Mucosa of descending colon (tissue), 3 donors: Measurements from ENCODE around the gene EDARADD. TPM values are rescaled to one million over a fixed set of nuclear protein-coding genes. Genes with fewer than 3 reads are reported as not detected.

Source experiments
- ATAC-seq: fragments of 200-7000 bp; cut with Tn5 transposase; one replicate; pipeline ENCODE4 v1.9.1; 2020; ENCODE audit warnings: mild to moderate bottlenecking, moderate library complexity
- DNase-seq, 3 donors: peaks; one replicate each; pipeline ENCODE4 v3.0.0-alpha.2; 2020
- H3K36me3 ChIP-seq: fragments of 200-600 bp; one replicate; pipeline ENCODE4 v1.8.0; 2021; ENCODE audit warnings: low read depth, mild to moderate bottlenecking
- H3K4me1 ChIP-seq: fragments of 200-600 bp; one replicate; pipeline ENCODE4 v1.8.0; 2021; ENCODE audit warnings: low read depth, mild to moderate bottlenecking
- H3K4me3 ChIP-seq: fragments of 200-600 bp; one replicate; pipeline ENCODE4 v1.8.0; 2021; ENCODE audit warnings: mild to moderate bottlenecking
- H3K9me3 ChIP-seq: fragments of 200-600 bp; one replicate; pipeline ENCODE4 v1.8.0; 2021; ENCODE audit warnings: mild to moderate bottlenecking
- intact Hi-C, 2 donors: fragments of 100-400 bp; cut with DNase I in 1 of 2; cut with micrococcal nuclease in 1 of 2; formaldehyde crosslinking; loops; one replicate each; pipeline versions ENCODE4 v1.11.0 to v1.11.1; 2022; cut with DNase I, micrococcal nuclease
- total RNA-seq, 3 donors: library from RNA; stranded (reverse); fragmentation: NEBNext Ultra II Directional in 2 of 3; extraction: Animal tissue kit (Norgen Biotek cat#: 25700) in 2 of 3; gene quantifications; one replicate each; pipeline versions ENCODE4 v1.2.1 to v1.2.4, GENCODE V29; 2021 to 2023
- TF ChIP-seq, protein P1 (sequence below): fragments of 200-600 bp; IDR thresholded peaks from one replicate; pipeline ENCODE4 v1.8.0; 2022; ENCODE audit warnings: antibody characterized with exemption, mild to moderate bottlenecking
- donor health status: DM: no; HTN: no; CAD: no; lungs with moderate emphysema.
- donor health status: DM: no; HTN: no; CAD: no.
- donor health status: DM: no; HTN: yes; CAD: no.

The EDARADD gene
- total RNA-seq, 3 donors from 2014 or later = 0.16 to 0.48 TPM; not detected in 1

GRCh38 chr1:236422517-236422876 is 28.4 kb downstream of the EDARADD start:
- no peaks in the 10 kb centered on the region for H3K36me3 ChIP-seq
- no peak for ATAC-seq
- H3K9me3 ChIP-seq = no peaks in the 10 kb centered on the region
- intact Hi-C loops = no loop called here
- H3K4me3 ChIP-seq = no peak overlapping the region
- H3K4me1 ChIP-seq = no peaks in the 10 kb centered on the region
- TF ChIP-seq, protein P1, sequence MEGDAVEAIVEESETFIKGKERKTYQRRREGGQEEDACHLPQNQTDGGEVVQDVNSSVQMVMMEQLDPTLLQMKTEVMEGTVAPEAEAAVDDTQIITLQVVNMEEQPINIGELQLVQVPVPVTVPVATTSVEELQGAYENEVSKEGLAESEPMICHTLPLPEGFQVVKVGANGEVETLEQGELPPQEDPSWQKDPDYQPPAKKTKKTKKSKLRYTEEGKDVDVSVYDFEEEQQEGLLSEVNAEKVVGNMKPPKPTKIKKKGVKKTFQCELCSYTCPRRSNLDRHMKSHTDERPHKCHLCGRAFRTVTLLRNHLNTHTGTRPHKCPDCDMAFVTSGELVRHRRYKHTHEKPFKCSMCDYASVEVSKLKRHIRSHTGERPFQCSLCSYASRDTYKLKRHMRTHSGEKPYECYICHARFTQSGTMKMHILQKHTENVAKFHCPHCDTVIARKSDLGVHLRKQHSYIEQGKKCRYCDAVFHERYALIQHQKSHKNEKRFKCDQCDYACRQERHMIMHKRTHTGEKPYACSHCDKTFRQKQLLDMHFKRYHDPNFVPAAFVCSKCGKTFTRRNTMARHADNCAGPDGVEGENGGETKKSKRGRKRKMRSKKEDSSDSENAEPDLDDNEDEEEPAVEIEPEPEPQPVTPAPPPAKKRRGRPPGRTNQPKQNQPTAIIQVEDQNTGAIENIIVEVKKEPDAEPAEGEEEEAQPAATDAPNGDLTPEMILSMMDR = no peak
- DNase-seq = no peak

DNA sequence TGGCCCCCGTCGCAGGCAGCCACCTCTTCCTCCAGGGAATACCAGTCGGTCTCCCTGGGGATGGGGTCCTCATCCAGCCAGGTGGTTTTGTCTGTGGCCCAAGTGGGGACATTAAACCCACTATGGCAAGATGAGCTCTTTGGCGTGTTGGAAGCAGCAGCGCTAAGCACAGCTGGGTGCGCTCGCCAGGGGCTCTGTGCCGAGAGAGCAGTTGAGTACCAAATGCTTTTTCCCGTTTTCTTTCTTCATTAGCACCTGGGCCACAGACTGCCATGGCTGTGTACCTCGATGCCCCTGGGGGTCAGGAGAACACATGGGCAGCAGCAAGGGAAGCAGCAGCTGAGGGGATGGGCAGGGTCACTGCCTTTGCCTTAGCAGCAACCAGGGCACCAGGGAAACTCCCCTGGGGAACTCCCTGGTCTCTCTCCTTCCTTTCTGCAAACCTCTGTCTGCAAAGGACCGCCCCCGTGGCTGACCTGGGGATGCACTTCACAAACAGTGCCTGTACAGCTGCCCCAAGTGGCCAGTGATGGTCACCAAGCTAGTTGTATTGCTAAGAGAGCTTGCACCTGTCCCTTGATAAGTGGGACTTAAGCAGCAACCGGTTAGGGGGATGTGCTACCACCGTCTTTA is 31.1 kb downstream of the EDARADD start:
- intact Hi-C loops = no loop called here
- no peaks in the 10 kb centered on the region for H3K36me3 ChIP-seq
- H3K4me1 ChIP-seq = no peaks in the 10 kb centered on the region
- TF ChIP-seq, protein P1 = no peak
- no peak for ATAC-seq
- no peak for DNase-seq
- H3K4me3 ChIP-seq = no peak overlapping the region
- H3K9me3 ChIP-seq = no peaks in the 10 kb centered on the region

DNA sequence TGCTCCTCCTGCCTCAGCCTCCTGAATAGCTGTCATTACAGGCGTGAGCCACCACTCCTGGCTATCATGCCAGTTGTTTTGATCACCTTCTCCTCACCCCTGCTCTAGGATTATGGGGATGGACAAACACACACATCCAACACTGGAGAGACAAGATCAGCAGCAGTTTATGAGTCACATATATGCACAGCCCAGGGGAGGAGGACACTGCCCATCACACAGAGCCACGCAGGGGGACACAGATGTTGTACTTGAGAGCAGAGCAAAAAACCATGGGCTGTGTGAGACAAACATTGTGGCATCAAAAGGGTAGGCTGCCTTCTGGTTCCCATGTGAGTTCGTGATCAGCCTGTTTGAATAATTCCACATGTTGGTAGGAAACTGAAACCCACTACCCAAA is 32.1 kb downstream of the EDARADD start:
- TF ChIP-seq, protein P1 = no peak
- intact Hi-C loops = no loop called here
- Histone ChIP-seq H3K4me3 (no peak overlapping the region), H3K9me3 (no peaks in the 10 kb centered on the region), H3K36me3 (no peaks in the 10 kb centered on the region), H3K4me1 (no peaks in the 10 kb centered on the region)
- DNase-seq = no peak
- no peak for ATAC-seq

GRCh38 chr1:236429715-236430274 is 35.7 kb downstream of the EDARADD start:
- H3K36me3 ChIP-seq = no peaks in the 10 kb centered on the region
- H3K9me3 ChIP-seq = no peaks in the 10 kb centered on the region
- no peaks in the 10 kb centered on the region for H3K4me1 ChIP-seq
- no peak for DNase-seq
- intact Hi-C loops = no loop called here
- ATAC-seq = no peak
- H3K4me3 ChIP-seq = no peak overlapping the region
- TF ChIP-seq, protein P1 = no peak

GRCh38 chr1:236433819-236434315 is 39.8 kb downstream of the EDARADD start:
- TF ChIP-seq, protein P1 = no peak
- Histone ChIP-seq H3K9me3 (no peaks in the 10 kb centered on the region), H3K4me1 (no peaks in the 10 kb centered on the region), H3K4me3 (no peak overlapping the region), H3K36me3 (no peaks in the 10 kb centered on the region)
- DNase-seq (no peak), ATAC-seq (no peak)
- intact Hi-C loops = no loop called here
